Activated CD8-positive, alpha-beta memory T cell treated with anti-CD3 and anti-CD28 coated beads for 1 hour (primary cell): ENCODE measurements around the gene SLC19A2.

Source experiments
- DNase-seq, 2 donors: peaks; one replicate each; pipeline ENCODE4 v3.0.0-alpha.2; 2020; ENCODE audit warnings: low read depth in 1 of 2; ENCODE audit errors: extremely low read depth in 1 of 2

The SLC19A2 gene

GRCh38 chr1:169478094-169478672 lies 7.6 kb downstream of the SLC19A2 start:
- no peak for DNase-seq

GRCh38 chr1:169475806-169476387 lies 9.8 kb downstream of the SLC19A2 start:
- no peak for DNase-seq

DNA sequence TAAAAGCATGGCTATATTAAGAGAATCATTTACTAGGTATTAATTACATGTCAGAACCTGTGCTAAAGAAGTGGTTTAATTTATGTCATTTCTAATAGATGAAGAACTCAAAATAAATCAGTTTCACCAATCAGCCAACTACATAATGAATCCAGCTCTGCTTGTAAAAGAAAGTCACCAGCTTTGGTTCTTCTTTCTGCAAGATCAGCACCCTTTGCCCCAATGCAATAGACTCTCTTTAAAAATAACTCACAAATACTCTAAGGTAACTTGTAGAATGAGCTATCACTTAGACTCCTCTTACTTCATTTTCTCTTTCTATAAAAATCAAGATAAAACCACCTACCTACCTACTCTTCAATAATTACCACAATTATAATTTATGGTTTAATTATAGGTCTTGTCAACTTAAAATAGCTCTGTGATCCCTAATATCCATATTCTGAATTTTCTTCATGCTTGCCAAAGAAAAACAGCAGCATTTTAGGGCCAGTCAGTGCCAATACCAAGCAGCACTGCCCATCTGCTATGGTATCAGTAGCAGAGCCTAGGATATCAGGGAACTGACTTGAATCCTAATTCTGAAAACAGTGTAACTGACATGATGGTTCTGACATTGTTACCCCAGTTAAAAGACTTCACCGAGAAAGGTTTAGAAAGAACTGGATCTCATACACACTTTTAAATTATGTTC lies 11.3 kb downstream of the SLC19A2 start:
- no peak for DNase-seq

DNA sequence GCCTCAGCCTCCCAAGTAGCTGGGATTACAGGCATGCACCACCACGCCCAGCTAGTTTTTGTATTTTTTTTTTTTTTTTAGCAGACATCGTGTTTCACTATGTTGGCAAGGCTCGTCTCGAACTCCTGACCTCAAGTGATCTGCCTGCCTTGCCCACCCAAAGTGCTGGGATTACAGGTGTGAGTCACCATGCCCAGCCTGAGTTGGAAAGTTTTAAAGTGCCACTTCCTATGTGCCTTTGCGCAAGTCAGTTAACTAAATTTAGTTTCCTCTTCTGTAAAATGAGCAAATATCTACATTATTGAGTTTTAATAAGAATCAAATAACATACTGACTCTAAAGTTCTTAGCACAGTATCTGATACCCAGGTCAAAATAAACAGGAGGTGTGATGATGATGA lies 12.4 kb downstream of the SLC19A2 start:
- no peak for DNase-seq

DNA sequence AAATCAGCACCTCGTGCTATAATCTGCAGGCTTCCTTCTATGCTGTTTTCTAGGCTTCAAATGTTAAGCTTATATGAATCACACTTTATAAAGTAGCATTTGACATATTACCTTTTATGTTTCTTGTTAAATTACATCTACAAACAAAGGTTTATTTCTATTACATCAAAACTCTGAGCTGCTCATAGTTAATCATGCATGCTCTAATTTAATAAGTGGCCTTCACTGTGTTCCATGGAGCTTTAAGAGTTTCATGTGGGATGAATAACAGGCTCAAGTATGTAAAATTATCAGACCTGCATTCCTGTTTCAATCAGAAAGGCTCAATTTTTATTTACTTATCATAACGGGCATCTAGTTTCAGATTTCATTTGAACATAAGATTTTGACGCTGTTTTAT lies 13.0 kb downstream of the SLC19A2 start:
- DNase-seq, result no peak

- DNase-seq, result no peak
Observed at GRCh38 chr1:169468982-169469381, 16.8 kb downstream of the SLC19A2 start.

DNA sequence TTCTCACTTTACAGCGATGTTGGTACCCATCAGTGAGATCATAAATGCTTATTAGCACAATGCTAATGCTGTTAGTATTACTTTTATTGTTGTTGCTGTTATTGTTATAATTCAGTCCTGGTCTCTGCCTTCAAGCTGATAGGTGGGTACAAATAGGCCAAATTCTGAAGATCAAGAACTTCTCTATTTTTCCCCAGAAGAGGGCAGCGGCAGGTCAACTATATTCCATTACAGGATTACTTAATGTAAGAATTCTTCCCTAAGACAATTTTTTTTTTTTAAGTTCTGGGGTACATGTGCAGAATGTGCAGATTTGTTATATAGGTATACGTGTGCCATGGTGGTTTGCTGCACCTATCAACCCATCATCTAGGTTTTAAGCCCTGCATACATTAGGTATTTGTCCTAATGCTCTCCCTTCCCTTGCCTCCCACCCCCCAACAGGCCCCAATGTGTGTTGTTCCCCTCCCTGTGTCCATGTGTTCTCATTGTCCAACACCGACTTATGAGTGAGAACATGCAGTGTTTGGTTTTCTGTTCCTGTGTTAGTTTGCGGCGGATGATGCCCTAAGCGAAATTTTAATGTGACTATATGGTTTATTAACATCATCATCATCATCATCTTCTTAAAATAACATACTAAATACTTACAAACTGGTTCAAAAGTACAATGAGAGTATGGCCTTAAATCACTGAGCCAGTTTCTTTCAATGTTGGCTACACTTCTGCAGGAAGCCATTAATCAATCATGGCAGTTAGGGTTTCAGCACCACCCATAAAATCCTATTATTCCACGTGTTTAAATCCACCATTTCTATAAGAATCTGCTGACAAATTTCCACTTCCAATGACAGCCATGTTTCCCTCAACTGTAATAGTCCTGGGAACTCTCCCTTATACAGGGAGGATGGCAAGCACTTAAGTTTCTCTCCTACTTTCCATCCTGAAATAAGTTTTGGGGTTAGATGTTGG lies 19.2 kb downstream of the SLC19A2 start:
- no peak for DNase-seq

- no peak for DNase-seq
Observed at GRCh38 chr1:169465281-169465680, 20.5 kb downstream of the SLC19A2 start.

DNA sequence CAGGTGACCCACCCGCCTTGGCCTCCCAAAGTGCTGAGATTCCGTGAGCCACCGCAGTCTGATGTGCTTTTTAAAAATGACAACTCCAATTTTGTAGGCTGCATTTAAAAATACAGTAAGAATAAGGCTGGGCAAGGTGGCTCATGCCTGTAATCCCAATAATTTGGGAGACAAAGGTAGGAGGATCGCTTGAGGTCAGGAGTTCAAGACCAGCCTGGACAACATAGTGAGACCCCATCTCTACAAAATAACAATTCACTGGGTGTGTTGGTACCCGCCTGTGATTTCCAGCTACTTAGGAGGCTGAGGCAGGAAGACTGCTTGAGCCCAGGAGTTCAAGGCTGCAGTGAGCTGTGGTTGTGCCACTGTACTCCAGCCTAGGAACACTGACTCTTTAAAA lies 23.4 kb downstream of the SLC19A2 start:
- DNase-seq, result no peak

GRCh38 chr1:169461390-169462000 lies 24.2 kb downstream of the SLC19A2 start:
- no peak for DNase-seq

GRCh38 chr1:169460191-169460833 lies 25.4 kb downstream of the SLC19A2 start:
- peak in 1 of 2 donors; percentile 0 for DNase-seq

DNA sequence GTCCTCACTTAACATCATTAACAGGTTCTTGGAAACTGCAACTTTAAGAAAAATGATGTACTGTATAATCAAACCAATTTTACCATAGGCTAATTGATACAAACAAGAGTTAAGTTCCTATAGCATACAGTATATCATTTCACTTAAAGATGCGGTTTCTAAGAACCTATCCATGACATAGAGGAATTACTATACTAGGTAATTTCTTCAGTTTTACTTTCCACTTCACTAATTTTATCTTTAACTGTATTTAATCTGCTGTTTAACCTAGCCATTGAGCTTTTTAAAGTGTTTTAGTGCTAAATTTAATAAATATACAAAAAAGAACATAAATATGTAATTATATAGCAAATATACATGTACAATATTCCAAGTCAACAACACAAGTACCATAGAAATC lies 28.3 kb downstream of the SLC19A2 start:
- no peak for DNase-seq

DNA sequence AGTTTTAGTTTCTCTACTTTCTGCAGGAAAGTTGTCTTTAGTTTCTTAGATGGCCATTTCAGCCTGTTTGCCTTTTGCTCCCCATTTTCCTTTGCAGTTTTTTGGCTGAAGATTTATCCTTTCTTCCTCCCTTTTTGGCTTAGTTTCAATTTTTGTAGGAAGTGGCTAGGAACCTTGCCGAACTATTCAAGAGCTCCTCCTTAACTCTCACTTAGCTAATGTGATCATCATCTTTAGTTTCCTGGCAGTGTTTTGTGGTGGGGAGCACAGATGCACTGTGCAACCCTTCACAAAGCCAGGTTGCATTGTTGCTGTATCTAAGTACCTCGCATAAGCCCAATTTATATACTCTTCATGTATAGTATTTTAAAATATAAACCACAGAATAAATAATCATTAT lies 29.7 kb downstream of the SLC19A2 start:
- DNase-seq, result no peak

GRCh38 chr1:169452921-169453320 lies 32.8 kb downstream of the SLC19A2 start:
- no peak for DNase-seq

DNA sequence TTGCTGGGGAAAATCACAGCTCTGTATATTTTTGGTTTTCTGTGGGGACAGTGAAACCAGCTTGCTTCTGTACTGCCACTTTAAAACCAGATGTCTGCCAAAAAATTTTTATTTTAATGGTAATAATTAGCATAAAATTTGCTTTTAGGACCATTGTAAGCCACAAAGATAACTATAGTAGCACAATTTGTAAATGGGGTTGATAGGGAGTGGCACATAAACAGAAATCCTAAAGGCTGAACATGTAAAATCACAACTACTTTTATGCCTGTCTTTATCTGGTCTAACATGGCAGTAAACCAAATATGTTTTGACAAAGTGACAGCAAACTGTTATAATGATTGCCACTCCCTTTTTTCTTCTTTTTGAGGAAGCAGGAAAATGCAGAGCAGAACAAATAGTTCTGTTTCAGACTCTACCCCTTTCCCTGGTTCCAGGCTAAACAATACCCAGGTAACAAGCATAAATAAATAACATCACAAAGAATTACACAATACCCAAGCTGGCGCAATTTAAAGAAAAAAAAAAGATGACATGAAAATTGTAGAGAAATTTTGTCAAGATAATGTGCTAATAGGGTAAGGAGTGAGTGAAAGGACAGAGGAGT lies 34.4 kb downstream of the SLC19A2 start:
- no peak for DNase-seq

- DNase-seq, result no peak
Observed at GRCh38 chr1:169443923-169444322, 41.8 kb downstream of the SLC19A2 start.

DNA sequence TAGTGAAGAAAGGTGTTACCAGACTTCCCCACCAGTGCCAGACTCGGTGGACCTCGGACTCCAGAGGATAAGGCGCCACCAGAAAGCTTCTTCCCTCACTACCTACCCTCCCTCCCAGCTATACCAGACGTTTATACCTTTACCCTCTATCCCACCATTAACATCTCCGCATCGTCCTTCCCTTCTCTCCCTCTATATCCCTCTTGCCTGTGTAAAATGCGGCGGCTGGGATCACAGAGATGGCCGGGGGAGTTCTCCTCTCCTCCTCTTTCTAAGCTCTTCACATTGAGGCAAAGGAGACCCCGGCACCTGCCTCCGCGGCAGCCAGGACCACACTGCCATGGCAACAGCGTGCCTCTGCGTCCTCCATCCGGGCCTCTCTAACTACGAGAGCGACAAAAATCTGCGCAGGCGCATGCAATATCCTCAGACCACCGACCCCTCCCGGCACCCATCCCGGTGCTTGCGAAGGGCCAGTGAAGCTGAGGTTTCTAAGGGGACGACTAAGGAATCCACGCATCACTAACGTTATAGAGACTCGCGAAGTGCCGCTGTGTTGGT lies 58.6 kb downstream of the SLC19A2 start, which contains the start of gene CCDC181:
Gene CCDC181, minus strand, starts transcription at position 394 of the 561 bp plus-strand sequence. CDS start 2,547 bp downstream, outside the sequence.
- peak; percentile 11 to 16 for DNase-seq

DNA sequence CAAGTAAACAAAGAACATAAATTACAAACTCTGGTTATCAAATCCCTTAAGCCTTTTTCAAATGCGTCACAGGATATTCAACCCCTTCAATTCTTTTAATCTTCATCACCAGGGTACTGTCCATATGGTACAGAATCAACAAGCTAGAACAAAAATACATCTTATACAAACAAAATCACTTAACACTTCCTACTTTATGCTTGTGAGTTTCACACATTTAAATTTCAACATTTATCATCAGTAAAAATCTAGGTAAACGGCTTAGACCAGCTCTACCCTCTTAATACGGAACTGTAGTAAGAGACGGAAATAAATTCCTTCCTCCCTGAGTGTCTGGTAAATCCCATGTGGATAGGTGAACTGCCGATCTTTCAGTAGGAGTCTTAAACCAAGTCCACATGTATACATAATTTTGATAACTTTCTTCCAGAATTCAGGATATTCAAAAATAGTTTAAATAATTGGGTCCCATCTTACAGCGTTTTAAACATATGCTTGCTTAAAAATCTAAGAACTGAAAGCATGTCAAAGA lies 59.5 kb downstream of the SLC19A2 start:
- no peak for DNase-seq

DNA sequence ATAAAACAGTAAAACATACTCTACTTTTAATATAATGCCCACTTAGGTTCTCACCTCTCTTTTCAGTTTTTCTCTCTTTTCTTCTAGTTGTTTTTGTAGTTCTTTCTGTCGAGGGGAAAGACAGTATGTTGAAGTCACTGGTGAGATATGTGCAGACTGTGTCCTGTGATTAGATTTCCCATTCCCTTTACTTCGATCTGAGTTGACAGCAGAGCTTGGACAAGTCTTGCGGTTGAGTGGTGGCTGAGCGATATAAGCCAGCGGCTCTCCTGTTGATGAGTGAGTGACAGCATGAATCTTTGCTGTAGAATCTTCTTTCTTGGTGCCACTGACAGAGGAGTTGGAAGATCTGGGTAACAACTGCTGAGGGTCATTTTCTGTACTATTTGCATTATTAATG lies 64.4 kb downstream of the SLC19A2 start:
- DNase-seq, result no peak
